Measurements from ENCODE around the gene ZNF512.

ZNF512 gene

GRCh38 chr2:27653397-27653796 lies 70.6 kb downstream of the ZNF512 start:
- no peak for TF ChIP-seq CTCF (IDR thresholded peaks at IDR 0.05; ENCODE audit: low read depth, low read length)
- H3K4me3 ChIP-seq (ENCODE audit: low read depth, low read length) = no peak overlapping the region

- no peak overlapping the region for H3K4me3 ChIP-seq (ENCODE audit: low read depth, low read length)
- TF ChIP-seq CTCF (IDR thresholded peaks at IDR 0.05; ENCODE audit: low read depth, low read length) = no peak
Measured at GRCh38 chr2:27655155-27655951, 72.5 kb downstream of the ZNF512 start.

- no peak for TF ChIP-seq CTCF (IDR thresholded peaks at IDR 0.05; ENCODE audit: low read depth, low read length)
- H3K4me3 ChIP-seq (ENCODE audit: low read depth, low read length) = no peak overlapping the region
Measured at GRCh38 chr2:27661371-27661770, 78.5 kb downstream of the ZNF512 start.

- no peak for TF ChIP-seq CTCF (IDR thresholded peaks at IDR 0.05; ENCODE audit: low read depth, low read length)
- H3K4me3 ChIP-seq (ENCODE audit: low read depth, low read length) = peak within 1 kb of the TSS; percentile 96
Measured at GRCh38 chr2:27663285-27664153, 80.7 kb downstream of the ZNF512 start, which contains the start of the genes SLC4A1AP and SUPT7L. TSS of gene SLC4A1AP (plus strand) at chr2:27663889. CDS start at chr2:27663915, 26 bp downstream. TSS of gene SUPT7L (minus strand) at chr2:27663614. CDS start at chr2:27662192, 1,422 bp downstream.

GRCh38 chr2:27664154-27664574 lies 81.3 kb downstream of the ZNF512 start:
- peak overlapping the region; percentile 96 for H3K4me3 ChIP-seq (ENCODE audit: low read depth, low read length)
- TF ChIP-seq CTCF (IDR thresholded peaks at IDR 0.05; ENCODE audit: low read depth, low read length) = no peak

GRCh38 chr2:27664622-27665363 lies 82.0 kb downstream of the ZNF512 start:
- peak overlapping the region; percentile 96 for H3K4me3 ChIP-seq (ENCODE audit: low read depth, low read length)
- TF ChIP-seq CTCF (IDR thresholded peaks at IDR 0.05; ENCODE audit: low read depth, low read length) = no peak

Data from WI38 (cell line).